ENCODE results near the gene KIRREL3. TPM values are rescaled to one million over a fixed set of nuclear protein-coding genes. Genes with fewer than 3 reads are reported as not detected.
A peak's percentile ranks its signal among the peaks of the same experiment; 100 is the strongest.

Gene KIRREL3
- total RNA-seq, 1 experiment from 2014 or later = 2.2 TPM

DNA sequence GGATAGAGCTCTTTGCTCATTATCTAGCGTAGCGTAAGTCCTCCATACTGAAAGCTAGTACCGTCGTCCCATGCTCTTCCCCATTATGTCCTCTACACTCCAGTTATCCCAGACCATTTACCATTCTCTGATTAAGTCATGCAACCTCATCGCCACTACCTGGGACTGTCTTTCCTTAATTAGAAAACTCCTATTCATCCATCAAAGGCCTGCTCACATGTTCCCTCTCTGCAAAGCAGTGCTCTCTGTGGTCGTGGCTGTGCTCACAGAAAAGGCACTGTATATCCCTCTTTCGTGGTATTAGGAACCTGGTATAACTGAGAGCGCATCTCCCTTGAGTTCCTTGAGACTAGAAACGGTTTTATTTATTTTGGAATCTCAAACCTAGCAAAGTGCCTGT is 253.3 kb downstream of the KIRREL3 start:
- peak in 1 of 2 experiments; percentile 6 for DNase-seq
- no peak overlapping the region for H3K4me3 ChIP-seq
- H3K27ac ChIP-seq = no peak overlapping the region
- no peaks in the 10 kb centered on the region for H3F3A ChIP-seq (ENCODE audit: insufficient read depth, low read depth)
- BruUV-seq (replicated peaks) = no TSS peak
- H2AFZ ChIP-seq = no peak overlapping the region
- no peak overlapping the region for H3K4me2 ChIP-seq
- ChIA-PET POLR2A (ENCODE audit: unreplicated experiment) (no interaction called here), CTCF (no interaction called here)
- peaks cover 68% of the 10 kb centered on the region for H3K27me3 ChIP-seq (ENCODE audit: insufficient read depth, low read depth)
- intact Hi-C loops (cut with micrococcal nuclease; ENCODE audit: unreplicated experiment) = no loop called here
- H4K20me1 ChIP-seq (ENCODE audit: insufficient read depth) = no peaks in the 10 kb centered on the region
- no peaks in the 10 kb centered on the region for H3K36me3 ChIP-seq (ENCODE audit: low read depth)
- no peaks in the 10 kb centered on the region for H3K9me2 ChIP-seq (ENCODE audit: insufficient read depth)
- no peaks in the 10 kb centered on the region for H3K4me1 ChIP-seq (replicated peaks; ENCODE audit: insufficient read depth)
- no peaks in the 10 kb centered on the region for H3K79me2 ChIP-seq (ENCODE audit: low read depth)
- TF ChIP-seq, protein P1, sequence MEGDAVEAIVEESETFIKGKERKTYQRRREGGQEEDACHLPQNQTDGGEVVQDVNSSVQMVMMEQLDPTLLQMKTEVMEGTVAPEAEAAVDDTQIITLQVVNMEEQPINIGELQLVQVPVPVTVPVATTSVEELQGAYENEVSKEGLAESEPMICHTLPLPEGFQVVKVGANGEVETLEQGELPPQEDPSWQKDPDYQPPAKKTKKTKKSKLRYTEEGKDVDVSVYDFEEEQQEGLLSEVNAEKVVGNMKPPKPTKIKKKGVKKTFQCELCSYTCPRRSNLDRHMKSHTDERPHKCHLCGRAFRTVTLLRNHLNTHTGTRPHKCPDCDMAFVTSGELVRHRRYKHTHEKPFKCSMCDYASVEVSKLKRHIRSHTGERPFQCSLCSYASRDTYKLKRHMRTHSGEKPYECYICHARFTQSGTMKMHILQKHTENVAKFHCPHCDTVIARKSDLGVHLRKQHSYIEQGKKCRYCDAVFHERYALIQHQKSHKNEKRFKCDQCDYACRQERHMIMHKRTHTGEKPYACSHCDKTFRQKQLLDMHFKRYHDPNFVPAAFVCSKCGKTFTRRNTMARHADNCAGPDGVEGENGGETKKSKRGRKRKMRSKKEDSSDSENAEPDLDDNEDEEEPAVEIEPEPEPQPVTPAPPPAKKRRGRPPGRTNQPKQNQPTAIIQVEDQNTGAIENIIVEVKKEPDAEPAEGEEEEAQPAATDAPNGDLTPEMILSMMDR (conservative IDR thresholded peaks at IDR 0.05) = no peak
- no peak for TF ChIP-seq EZH2 (IDR thresholded peaks at IDR 0.05; ENCODE audit: low read depth)
- no peaks in the 10 kb centered on the region for H3K9me3 ChIP-seq (ENCODE audit: insufficient read depth, low read depth)

DNA sequence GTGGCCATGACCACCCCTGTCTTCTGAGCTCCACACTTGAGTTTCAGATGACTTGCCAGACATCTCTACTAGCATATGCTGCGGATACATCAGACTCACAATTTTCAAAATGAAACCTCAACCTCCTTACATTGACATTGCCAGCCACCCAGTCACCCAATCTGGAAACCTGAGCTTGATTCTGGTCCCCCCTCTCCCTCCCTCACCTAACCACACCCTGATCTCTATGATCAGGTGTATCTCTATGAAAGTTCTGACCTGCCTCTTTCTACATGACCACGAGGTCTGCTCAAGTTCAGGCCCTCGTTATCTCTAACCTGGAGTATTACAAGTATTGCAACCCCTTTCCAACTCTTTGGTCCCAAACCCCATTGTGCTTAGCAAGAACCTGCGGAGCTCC is 254.1 kb downstream of the KIRREL3 start:
- CTCF ChIA-PET = no interaction called here
- Histone ChIP-seq H3K4me2 (no peak overlapping the region), H3K9me3 (ENCODE audit: insufficient read depth, low read depth) (no peaks in the 10 kb centered on the region), H3K27me3 (ENCODE audit: insufficient read depth, low read depth) (peaks cover 69% of the 10 kb centered on the region), H3K9me2 (ENCODE audit: insufficient read depth) (no peaks in the 10 kb centered on the region), H3K4me3 (no peak overlapping the region), H3K4me1 (replicated peaks; ENCODE audit: insufficient read depth) (no peaks in the 10 kb centered on the region), H4K20me1 (ENCODE audit: insufficient read depth) (no peaks in the 10 kb centered on the region), H3F3A (ENCODE audit: insufficient read depth, low read depth) (no peaks in the 10 kb centered on the region), H3K27ac (no peak overlapping the region), H3K79me2 (ENCODE audit: low read depth) (no peaks in the 10 kb centered on the region), H2AFZ (no peak overlapping the region), H3K36me3 (ENCODE audit: low read depth) (no peaks in the 10 kb centered on the region)
- POLR2A ChIA-PET (ENCODE audit: unreplicated experiment) = no interaction called here
- no TSS peak for BruUV-seq (replicated peaks)
- intact Hi-C loops (cut with micrococcal nuclease; ENCODE audit: unreplicated experiment) = no loop called here
- TF ChIP-seq, protein P1 (conservative IDR thresholded peaks at IDR 0.05) = no peak
- TF ChIP-seq EZH2 (IDR thresholded peaks at IDR 0.05; ENCODE audit: low read depth) = no peak
- no peak for DNase-seq

DNA sequence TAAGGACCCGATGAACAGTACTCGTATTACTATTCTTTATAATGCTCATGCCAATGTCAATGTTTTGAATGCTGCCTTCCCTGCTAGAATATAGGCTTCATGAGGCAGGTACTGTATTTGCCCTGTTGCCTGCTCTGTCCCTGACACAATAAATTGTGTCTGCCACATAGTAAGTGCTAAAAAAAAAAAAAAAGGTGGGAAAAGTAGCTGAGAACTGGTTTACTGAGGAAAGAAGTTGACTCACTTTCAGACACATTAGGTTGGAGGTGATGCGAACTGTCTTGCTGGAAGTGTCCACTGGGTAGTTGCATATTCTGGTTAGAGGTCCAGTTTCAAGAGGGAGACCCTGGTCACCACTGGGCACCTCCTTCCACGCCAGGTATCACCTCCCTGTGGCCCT is 255.9 kb downstream of the KIRREL3 start:
- H3K4me2 ChIP-seq = no peak overlapping the region
- TF ChIP-seq EZH2 (IDR thresholded peaks at IDR 0.05; ENCODE audit: low read depth) = no peak
- TF ChIP-seq, protein P1 (conservative IDR thresholded peaks at IDR 0.05) = no peak
- BruUV-seq (replicated peaks) = no TSS peak
- H3K27ac ChIP-seq = no peak overlapping the region
- no peaks in the 10 kb centered on the region for H3K36me3 ChIP-seq (ENCODE audit: low read depth)
- no peaks in the 10 kb centered on the region for H3K4me1 ChIP-seq (replicated peaks; ENCODE audit: insufficient read depth)
- no peaks in the 10 kb centered on the region for H3K9me2 ChIP-seq (ENCODE audit: insufficient read depth)
- ChIA-PET CTCF (no interaction called here), POLR2A (ENCODE audit: unreplicated experiment) (no interaction called here)
- no peak overlapping the region for H2AFZ ChIP-seq
- DNase-seq = no peak
- H3K4me3 ChIP-seq = no peak overlapping the region
- intact Hi-C loops (cut with micrococcal nuclease; ENCODE audit: unreplicated experiment) = no loop called here
- no peaks in the 10 kb centered on the region for H3K9me3 ChIP-seq (ENCODE audit: insufficient read depth, low read depth)
- H4K20me1 ChIP-seq (ENCODE audit: insufficient read depth) = no peaks in the 10 kb centered on the region
- peaks cover 61% of the 10 kb centered on the region for H3K27me3 ChIP-seq (ENCODE audit: insufficient read depth, low read depth)
- no peaks in the 10 kb centered on the region for H3K79me2 ChIP-seq (ENCODE audit: low read depth)
- no peaks in the 10 kb centered on the region for H3F3A ChIP-seq (ENCODE audit: insufficient read depth, low read depth)
